GM23248 (cell line): ENCODE data around the gene DOLK.

Experiments used
- EZH2 ChIP-seq: fragments of 200-600 bp; sonication (generic); IDR thresholded peaks from 2 replicates; pipeline ENCODE4 v1.6.1; 2018; ENCODE audit warnings: antibody characterized with exemption, mild to moderate bottlenecking; ENCODE audit not compliant: insufficient read depth, poor library complexity, severe bottlenecking
- EZH2phosphoT487 ChIP-seq: fragments of 200-600 bp; sonication (generic); IDR thresholded peaks from 2 replicates; pipeline ENCODE4 v1.6.1; 2018; ENCODE audit warnings: antibody characterized with exemption, moderate library complexity, mild to moderate bottlenecking, low read depth; ENCODE audit not compliant: insufficient read depth

GRCh38 chr9:128940946-128941755 lies 6.3 kb downstream of the DOLK start:
- no peak for TF ChIP-seq EZH2phosphoT487
- TF ChIP-seq EZH2: no peak
